IMR-90 (cell line): Measurements from ENCODE around the gene KCNAB1. TPM values are rescaled to one million over a fixed set of nuclear protein-coding genes. Genes with fewer than 3 reads are reported as not detected.

Experiments
- ATAC-seq: fragments of 200-7000 bp; cut with Tn5 transposase; 2 replicates; pipeline ENCODE4 v1.9.1; 2020; ENCODE audit warnings: low read depth, mild to moderate bottlenecking, moderate library complexity
- BruUV-seq: library from RNA; stranded (reverse); fragments of 400-500 nt; replicated peaks from 2 replicates; lab custom pipeline; 2021; lab: Mats Ljungman, UMichigan
- CTCF ChIA-PET: fragments of 300-600 bp; formaldehyde crosslinking; extraction: SDS; loops from one replicate; lab custom pipeline; 2021; ENCODE audit warnings: antibody characterized with exemption; lab: Yijun Ruan, JAX
- POLR2A ChIA-PET: fragments of 300-600 bp; sonication (Branson Sonifier 250); formaldehyde crosslinking; loops from one replicate; lab custom pipeline; 2022; ENCODE audit warnings: antibody characterized with exemption; ENCODE audit not compliant: unreplicated experiment; lab: Charles Lee
- DNase-seq: peaks from one replicate; pipeline ENCODE4 v3.0.0; 2013
- H2AFZ ChIP-seq: replicated peaks from 2 replicates; pipeline ENCODE3; 2013; ENCODE audit warnings: low read length, mild to moderate bottlenecking; ENCODE audit not compliant: poor library complexity
- H2AK5ac ChIP-seq: 2 replicates; pipeline ENCODE4 v1.6.1; 2013; ENCODE audit warnings: low read depth, low read length, inconsistent platforms
- H2AK9ac ChIP-seq: replicated peaks from 2 replicates; pipeline ENCODE3; 2013; ENCODE audit warnings: mild to moderate bottlenecking, low read depth, low read length, moderate library complexity; ENCODE audit not compliant: poor library complexity
- H2BK120ac ChIP-seq: 2 replicates; pipeline ENCODE4 v1.6.1; 2013; ENCODE audit warnings: low read depth, low read length, inconsistent platforms
- H2BK15ac ChIP-seq: 3 replicates; pipeline ENCODE4 v1.6.1; 2013; ENCODE audit warnings: low read depth, low read length, inconsistent platforms
- H2BK20ac ChIP-seq: 2 replicates; pipeline ENCODE4 v1.6.1; 2013; ENCODE audit warnings: low read depth, mild to moderate bottlenecking, inconsistent platforms, low read length, moderate library complexity
- H2BK5ac ChIP-seq: 2 replicates; pipeline ENCODE4 v1.6.1; 2013; ENCODE audit warnings: mild to moderate bottlenecking, low read depth, low read length, inconsistent platforms; ENCODE audit not compliant: poor library complexity, severe bottlenecking
- H3K14ac ChIP-seq: replicated peaks from 2 replicates; pipeline ENCODE4 v1.6.1; 2013; ENCODE audit warnings: low read depth, low read length, inconsistent platforms
- H3K18ac ChIP-seq: 2 replicates; pipeline ENCODE4 v1.6.1; 2013; ENCODE audit warnings: low read depth, low read length, control low read depth
- H3K23ac ChIP-seq: 2 replicates; pipeline ENCODE4 v1.6.1; 2013; ENCODE audit warnings: low read depth, low read length, inconsistent platforms
- H3K27ac ChIP-seq: 2 replicates; pipeline ENCODE4 v1.5.1; 2013; ENCODE audit warnings: mild to moderate bottlenecking, control low read depth, low read length; ENCODE audit not compliant: insufficient read depth
- H3K27me3 ChIP-seq: 2 replicates; pipeline ENCODE4 v1.6.1; 2013; ENCODE audit warnings: low read length; ENCODE audit not compliant: control insufficient read depth, insufficient read depth
- H3K36me3 ChIP-seq: 2 replicates; pipeline ENCODE4 v1.6.1; 2013; ENCODE audit warnings: low read length, mixed read lengths; ENCODE audit not compliant: control insufficient read depth, insufficient read depth
- H3K4ac ChIP-seq: 2 replicates; pipeline ENCODE4 v1.6.1; 2013; ENCODE audit warnings: low read depth, low read length, inconsistent platforms
- H3K4me1 ChIP-seq: 2 replicates; pipeline ENCODE4 v1.6.1; 2013; ENCODE audit warnings: low read length, mixed read lengths; ENCODE audit not compliant: control insufficient read depth, insufficient read depth
- H3K4me2 ChIP-seq: 2 replicates; pipeline ENCODE4 v1.6.1; 2013; ENCODE audit warnings: low read depth, mild to moderate bottlenecking, control low read depth, low read length, moderate library complexity
- H3K4me3 ChIP-seq: 2 replicates; pipeline ENCODE4 v1.5.1; 2013; ENCODE audit warnings: low read depth, mild to moderate bottlenecking, control low read depth, low read length, moderate library complexity; ENCODE audit not compliant: insufficient read depth
- H3K56ac ChIP-seq: 2 replicates; pipeline ENCODE4 v1.6.1; 2013; ENCODE audit warnings: low read length, inconsistent platforms; ENCODE audit not compliant: insufficient read depth; ENCODE audit errors: extremely low read depth
- H3K79me1 ChIP-seq, 2 experiments: 2 replicates each; pipeline ENCODE4 v1.6.1; 2013; ENCODE audit warnings: low read length in 2 of 2, inconsistent platforms in 1 of 2, low read depth in 1 of 2
- H3K9ac ChIP-seq: 2 replicates; pipeline ENCODE4 v1.6.1; 2013; ENCODE audit warnings: low read depth, low read length, control low read depth
- H3K9me1 ChIP-seq: 2 replicates; pipeline ENCODE4 v1.6.1; 2013; ENCODE audit warnings: low read length, inconsistent platforms; ENCODE audit not compliant: insufficient read depth
- H3K9me3 ChIP-seq: 2 replicates; pipeline ENCODE4 v1.6.1; 2013; ENCODE audit warnings: low read length; ENCODE audit not compliant: control insufficient read depth, insufficient read depth
- H4K20me1 ChIP-seq: 2 replicates; pipeline ENCODE4 v1.6.1; 2013; ENCODE audit warnings: low read length, inconsistent platforms; ENCODE audit not compliant: insufficient read depth
- H4K5ac ChIP-seq: 2 replicates; pipeline ENCODE4 v1.6.1; 2013; ENCODE audit warnings: mild to moderate bottlenecking, low read depth, low read length, control low read depth
- H4K8ac ChIP-seq, 2 experiments: 2 replicates each; pipeline ENCODE4 v1.6.1; 2013; ENCODE audit warnings: low read depth in 2 of 2, low read length in 2 of 2, control low read depth in 1 of 2, inconsistent platforms in 1 of 2
- H4K91ac ChIP-seq: 2 replicates; pipeline ENCODE4 v1.6.1; 2013; ENCODE audit warnings: low read depth, low read length, inconsistent platforms; ENCODE audit not compliant: insufficient read depth
- BHLHE40 ChIP-seq: fragments of 150-350 bp; IDR thresholded peaks from 2 replicates; pipeline ENCODE4 v1.6.1; 2016; ENCODE audit warnings: mild to moderate bottlenecking, low read depth, low read length
- CEBPB ChIP-seq: IDR thresholded peaks from 2 replicates; pipeline ENCODE4 v1.6.1; 2012; ENCODE audit warnings: low read depth, low read length, improper control_type of control experiment
- CHD1 ChIP-seq: IDR thresholded peaks from 2 replicates; pipeline ENCODE4 v1.6.1; 2012; ENCODE audit warnings: low read depth, low read length, improper control_type of control experiment
- FOS ChIP-seq: fragments of 150-350 bp; IDR thresholded peaks from 2 replicates; pipeline ENCODE4 v1.6.1; 2016; ENCODE audit warnings: low read depth, low read length
- MAFK ChIP-seq: IDR thresholded peaks from 2 replicates; pipeline ENCODE4 v1.6.1; 2012; ENCODE audit warnings: low read depth, low read length, improper control_type of control experiment
- MAZ ChIP-seq: IDR thresholded peaks from 2 replicates; pipeline ENCODE4 v1.6.1; 2012; ENCODE audit warnings: low read depth, mild to moderate bottlenecking, low read length, improper control_type of control experiment, moderate library complexity, borderline replicate concordance
- MXI1 ChIP-seq: IDR thresholded peaks from 2 replicates; pipeline ENCODE4 v1.6.1; 2012; ENCODE audit warnings: low read depth, mild to moderate bottlenecking, low read length, moderate library complexity, borderline replicate concordance
- NFE2L2 ChIP-seq: fragments of 150-350 bp; IDR thresholded peaks from 2 replicates; pipeline ENCODE4 v1.6.1; 2016; ENCODE audit warnings: low read depth, mild to moderate bottlenecking, low read length
- POLR2A ChIP-seq: IDR thresholded peaks from 2 replicates; pipeline ENCODE4 v1.6.1; 2012; ENCODE audit warnings: mild to moderate bottlenecking, low read depth, low read length
- RAD21 ChIP-seq: IDR thresholded peaks from 2 replicates; pipeline ENCODE4 v1.6.1; 2012; ENCODE audit warnings: low read length, improper control_type of control experiment
- RFX5 ChIP-seq: IDR thresholded peaks from 2 replicates; pipeline ENCODE4 v1.8.0; 2012; ENCODE audit warnings: low read depth, mild to moderate bottlenecking, low read length, moderate library complexity
- SMC3 ChIP-seq: fragments of 150-350 bp; IDR thresholded peaks from 2 replicates; pipeline ENCODE4 v1.6.1; 2016; ENCODE audit warnings: low read depth, mild to moderate bottlenecking, antibody characterized with exemption, low read length, moderate library complexity
- WGBS, 2 experiments: methylation state at CpG; one replicate each; pipeline versions ENCODE4 v1.1.5 to v1.1.7; 2013; ENCODE audit warnings: missing lambda C conversion rate in 2 of 2; ENCODE audit not compliant: insufficient read length in 1 of 2; ENCODE audit errors: extremely low coverage in 2 of 2; 5-methylcytosine and 5-hydroxymethylcytosine counted together
- dilution Hi-C: fragments of 300-500 bp; cut with HindIII; formaldehyde crosslinking; loops from one replicate; pipeline ENCODE4 v1.14.3; 2018; ENCODE audit warnings: low sequenced_read_pairs; ENCODE audit not compliant: unreplicated experiment
- in situ Hi-C: fragments of 300-500 bp; cut with MboI; formaldehyde crosslinking; loops from 3 replicates; pipeline ENCODE4 v1.14.3; 2019; ENCODE audit warnings: low sequenced_read_pairs, inconsistent platforms, mixed read lengths
- intact Hi-C: fragments of 100-400 bp; cut with micrococcal nuclease; formaldehyde crosslinking; loops from 2 replicates; pipeline ENCODE4 v1.10.0; 2022
- polyA plus RNA-seq, 3 experiments: library from polyadenylated mRNA; depleted of rRNA; stranded (reverse); fragments of >200 nt; gene quantifications; 2 replicates each; pipeline ENCODE4 v1.2.3, GENCODE V29; 2012; ENCODE audit warnings: low replicate concordance in 1 of 3
- total RNA-seq: library from RNA; depleted of rRNA; stranded (reverse); fragments of >200 nt; gene quantifications from 2 replicates; pipeline ENCODE4 v1.2.3, GENCODE V29; 2012
- TF ChIP-seq, protein P1 (sequence below): fragments of 150-350 bp; IDR thresholded peaks from 2 replicates; pipeline ENCODE4 v1.6.1; 2017; ENCODE audit warnings: mild to moderate bottlenecking, antibody characterized with exemption, low read length, low read depth

KCNAB1 gene
- total and polyA plus RNA-seq, 2 of the 4 experiments (the other 2 are of a cell fraction) = under 0.01 to 0.07 TPM

DNA sequence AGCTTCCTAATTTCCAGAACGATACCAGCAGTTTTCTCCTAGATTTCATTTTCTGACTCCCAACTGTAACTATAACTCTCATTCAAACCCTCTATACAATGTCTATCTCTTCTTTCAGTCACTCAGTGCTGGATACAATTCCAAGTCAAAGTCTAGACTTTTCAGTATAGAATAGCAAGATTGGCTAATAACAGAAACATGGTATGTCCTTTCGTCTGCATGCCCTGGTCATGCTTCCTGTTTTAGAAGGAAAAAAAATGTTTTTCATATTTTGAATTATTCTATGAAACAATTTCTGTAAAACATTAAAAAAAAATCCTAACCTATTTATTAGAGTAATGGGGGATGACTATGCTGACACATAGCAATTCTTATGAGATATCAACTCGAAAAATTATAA is 180.0 kb downstream of the KCNAB1 start:
- Histone ChIP-seq H3K9me3 (no peaks in the 10 kb centered on the region), H3K79me1 (no peaks in the 10 kb centered on the region), H3K27ac (no peak overlapping the region), H2BK5ac (no peak overlapping the region), H3K4ac (no peak overlapping the region), H4K20me1 (no peaks in the 10 kb centered on the region), H2AK9ac (no peak overlapping the region), H3K14ac (no peak overlapping the region), H3K9me1 (no peaks in the 10 kb centered on the region), H4K91ac (no peak overlapping the region), H3K27me3 (no peaks in the 10 kb centered on the region), H4K5ac (no peak overlapping the region), H2BK120ac (no peak overlapping the region), H3K4me2 (no peak overlapping the region), H2AFZ (no peak overlapping the region), H2AK5ac (no peak overlapping the region), H2BK15ac (no peak overlapping the region), H3K36me3 (no peaks in the 10 kb centered on the region), H3K23ac (no peak overlapping the region), H3K4me1 (peaks cover 2% of the 10 kb centered on the region), H3K56ac (no peak overlapping the region), H3K9ac (no peak overlapping the region), H3K18ac (no peak overlapping the region), H4K8ac (no peak overlapping the region), H2BK20ac (no peak overlapping the region), H3K4me3 (no peak overlapping the region)
- ATAC-seq (no peak), DNase-seq (no peak)
- BruUV-seq = no TSS peak
- in situ Hi-C loops (no loop called here), intact Hi-C loops (no loop called here), dilution Hi-C loops (no loop called here)
- WGBS, 2 experiments = no CpG with 5 or more reads among the region's 3 CpGs
- CTCF ChIA-PET = interaction anchor here (0.6 kb wide), 1 partner anchor 41 kb away, joined by 3 read pairs; no protein-coding TSS in a partner anchor
- POLR2A ChIA-PET = no interaction called here
- no peak for TF ChIP-seq SMC3
- TF ChIP-seq BHLHE40 = no peak
- no peak for TF ChIP-seq CEBPB
- TF ChIP-seq MXI1 = no peak
- no peak for TF ChIP-seq RFX5
- TF ChIP-seq MAFK = no peak
- TF ChIP-seq NFE2L2 = no peak
- no peak for TF ChIP-seq POLR2A
- TF ChIP-seq, protein P1, sequence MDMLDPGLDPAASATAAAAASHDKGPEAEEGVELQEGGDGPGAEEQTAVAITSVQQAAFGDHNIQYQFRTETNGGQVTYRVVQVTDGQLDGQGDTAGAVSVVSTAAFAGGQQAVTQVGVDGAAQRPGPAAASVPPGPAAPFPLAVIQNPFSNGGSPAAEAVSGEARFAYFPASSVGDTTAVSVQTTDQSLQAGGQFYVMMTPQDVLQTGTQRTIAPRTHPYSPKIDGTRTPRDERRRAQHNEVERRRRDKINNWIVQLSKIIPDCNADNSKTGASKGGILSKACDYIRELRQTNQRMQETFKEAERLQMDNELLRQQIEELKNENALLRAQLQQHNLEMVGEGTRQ = no peak
- TF ChIP-seq MAZ = no peak
- no peak for TF ChIP-seq CHD1
- TF ChIP-seq FOS = no peak
- no peak for TF ChIP-seq RAD21
